ENCODE data around the gene CCR7.

GRCh38 chr17:40590742-40591141 is 25.5 kb upstream of the CCR7 start:
- TF ChIP-seq USF1 (IDR thresholded peaks at IDR 0.05; ENCODE audit: borderline replicate concordance, low read depth) (no peak), FOSL2 (IDR thresholded peaks at IDR 0.05; ENCODE audit: borderline replicate concordance, low read depth) (no peak), FOXM1 (IDR thresholded peaks at IDR 0.05; ENCODE audit: low read depth) (no peak), CHD2 (IDR thresholded peaks at IDR 0.05; ENCODE audit: low read length, partially characterized antibody) (no peak), REST (IDR thresholded peaks at IDR 0.05; ENCODE audit: low read depth, low read length) (no peak), RCOR1 (IDR thresholded peaks at IDR 0.05; ENCODE audit: low read length) (no peak), TEAD4 (IDR thresholded peaks at IDR 0.05; ENCODE audit: borderline replicate concordance, insufficient read depth) (no peak), CTCF (IDR thresholded peaks at IDR 0.05) (no peak), RXRA (IDR thresholded peaks at IDR 0.05; ENCODE audit: borderline replicate concordance, low read depth) (no peak)

Data from SK-N-SH (cell line).